ENCODE measurements around the gene CEP170.

Gene CEP170

DNA sequence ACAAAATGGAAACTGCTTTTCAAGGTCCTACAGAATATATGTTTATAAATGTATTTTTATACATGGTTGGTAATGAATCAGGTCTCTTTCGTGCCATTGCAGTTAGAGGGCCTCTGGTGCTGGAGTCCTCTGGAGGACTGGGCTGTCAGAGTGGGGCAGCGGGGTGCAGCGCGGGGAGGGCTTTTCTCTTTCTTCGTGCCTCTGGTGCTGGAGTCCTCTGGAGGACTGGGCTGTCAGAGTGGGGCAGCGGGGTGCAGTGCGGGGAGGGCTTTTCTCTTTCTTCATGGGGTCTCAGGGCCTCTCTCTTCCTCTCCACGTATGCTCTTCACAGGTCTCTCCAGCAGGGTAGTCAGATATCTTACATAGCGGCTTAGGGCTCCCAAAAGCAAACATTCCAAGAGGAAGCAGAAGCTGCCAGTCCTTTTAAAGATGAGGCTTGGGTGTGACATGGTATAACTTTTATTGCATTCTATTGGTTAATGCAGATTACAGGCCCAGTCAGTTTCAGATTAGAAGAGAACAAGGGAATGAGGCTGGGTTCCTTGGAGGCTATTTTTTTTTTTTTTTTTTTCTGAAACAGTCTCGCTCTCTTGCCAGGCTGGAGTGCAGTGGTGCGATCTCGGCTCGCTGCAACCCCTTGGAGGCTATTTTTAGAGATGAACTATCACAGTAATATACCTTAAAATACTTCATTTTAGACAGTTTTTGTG, 13.8 kb upstream of the CEP170 start:
- in situ Hi-C loops (cut with MboI; ENCODE audit: low sequenced_read_pairs): no loop called here

DNA sequence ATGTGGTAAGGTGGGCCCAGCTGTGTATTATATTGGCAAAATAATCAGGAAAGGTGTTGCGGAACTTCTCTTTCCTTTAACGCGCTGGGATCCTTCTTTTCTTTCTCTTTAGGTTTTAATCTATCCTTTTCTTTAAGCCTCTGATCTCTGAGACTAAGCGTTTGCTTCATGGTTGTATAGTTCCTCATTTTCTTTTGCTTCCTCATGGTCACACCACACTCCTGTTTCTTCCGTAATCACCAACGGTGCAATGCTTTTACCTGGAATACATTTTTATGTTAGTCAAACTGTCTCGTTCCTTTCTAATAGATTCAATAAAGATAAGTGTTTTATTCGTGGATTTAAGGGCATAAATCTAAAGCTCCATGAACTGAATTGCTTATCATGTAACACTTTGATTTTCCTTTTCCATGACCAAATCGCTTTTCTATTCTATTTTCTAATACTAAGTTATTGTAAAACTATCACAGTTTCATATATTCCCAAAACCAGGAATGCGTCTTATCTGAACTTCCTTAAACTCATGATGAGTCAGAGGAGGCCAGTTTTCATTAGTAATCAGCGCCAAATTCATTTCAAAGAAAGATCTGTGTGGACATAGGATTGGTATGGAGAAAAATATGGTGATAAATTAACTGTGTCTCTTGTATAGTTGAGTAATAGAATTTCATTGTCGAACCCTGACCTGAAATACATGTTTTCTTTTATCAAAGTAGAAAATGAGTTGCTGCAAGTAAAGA, 13.0 kb upstream of the CEP170 start:
- in situ Hi-C loops (cut with MboI; ENCODE audit: low sequenced_read_pairs): no loop called here

DNA sequence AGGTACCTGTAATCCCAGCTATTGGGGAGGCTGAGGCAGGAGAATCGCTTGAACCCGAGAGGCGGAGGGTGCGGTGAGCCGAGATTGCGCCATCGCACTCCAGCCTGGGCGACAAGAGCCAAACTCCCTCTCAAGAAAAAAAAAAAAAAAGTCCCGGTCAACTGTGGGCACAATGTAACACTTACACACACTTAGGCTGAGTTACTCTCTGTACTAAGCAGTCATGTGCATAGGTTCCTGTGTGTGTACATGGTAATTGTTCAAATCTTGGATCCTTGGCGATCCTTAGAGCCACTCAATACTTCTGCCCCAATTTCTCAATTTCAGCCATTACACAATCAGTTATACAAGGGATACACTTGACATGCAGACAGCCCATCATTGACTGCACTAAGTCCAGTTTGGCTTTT, 12.4 kb upstream of the CEP170 start:
- in situ Hi-C loops (cut with MboI; ENCODE audit: low sequenced_read_pairs): no loop called here

DNA sequence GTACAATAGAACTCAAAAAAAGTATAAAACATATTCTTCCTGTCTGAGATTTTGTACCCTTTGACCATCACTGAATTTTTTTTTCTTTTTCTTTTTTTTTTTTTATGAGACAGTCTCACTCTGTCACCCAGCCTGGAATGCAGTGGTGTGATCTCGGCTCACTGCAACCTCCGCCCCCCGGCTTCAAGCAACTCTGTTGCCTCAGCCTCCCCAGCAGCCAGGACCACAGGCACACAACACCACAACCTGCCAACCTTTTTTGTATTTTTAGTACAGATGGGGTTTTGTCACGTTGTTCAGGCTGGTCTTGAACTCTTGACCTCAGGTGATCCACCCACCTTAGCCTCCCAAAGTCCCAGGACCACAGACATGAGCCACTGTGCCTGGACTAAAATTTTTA, 11.2 kb upstream of the CEP170 start:
- in situ Hi-C loops (cut with MboI; ENCODE audit: low sequenced_read_pairs): no loop called here

DNA sequence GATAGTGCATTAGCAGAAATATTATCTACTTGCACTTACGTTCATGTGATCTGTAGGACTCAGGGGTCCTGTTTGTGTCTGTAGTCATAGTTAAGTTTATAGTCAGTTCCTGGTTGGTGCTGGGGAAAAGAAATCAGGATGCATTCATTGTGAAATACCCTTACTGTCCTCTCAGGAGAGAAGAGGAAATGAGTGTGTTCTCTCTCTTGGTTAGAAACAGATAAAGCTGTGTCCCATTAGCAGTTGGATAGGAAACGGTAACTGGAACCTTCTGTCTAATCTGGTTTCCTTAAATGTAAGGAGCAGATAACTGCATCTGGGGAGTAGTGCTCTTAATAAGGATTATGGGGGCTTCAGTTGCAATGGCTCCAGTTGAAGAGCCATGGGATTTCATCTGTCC, 9.6 kb upstream of the CEP170 start:
- in situ Hi-C loops (cut with MboI; ENCODE audit: low sequenced_read_pairs): no loop called here

DNA sequence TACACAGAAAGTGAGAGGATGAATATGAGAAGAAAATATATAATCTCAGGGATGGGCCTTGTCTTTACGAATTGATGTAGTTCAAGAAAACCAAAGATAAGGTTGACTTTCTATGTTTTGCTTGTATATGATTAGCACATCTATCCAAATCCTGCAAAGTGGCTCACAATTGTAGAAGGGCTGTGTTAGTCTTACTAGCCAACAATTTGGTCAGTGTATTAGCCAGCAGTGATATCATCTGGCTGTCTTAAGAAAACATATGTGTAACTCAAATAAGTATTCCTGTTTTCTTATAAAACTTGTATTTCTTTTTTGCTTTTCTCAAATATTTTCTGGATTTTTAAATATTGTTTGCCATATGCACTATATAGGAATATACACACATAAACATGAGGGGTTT, 6.3 kb upstream of the CEP170 start:
- in situ Hi-C loops (cut with MboI; ENCODE audit: low sequenced_read_pairs): no loop called here

DNA sequence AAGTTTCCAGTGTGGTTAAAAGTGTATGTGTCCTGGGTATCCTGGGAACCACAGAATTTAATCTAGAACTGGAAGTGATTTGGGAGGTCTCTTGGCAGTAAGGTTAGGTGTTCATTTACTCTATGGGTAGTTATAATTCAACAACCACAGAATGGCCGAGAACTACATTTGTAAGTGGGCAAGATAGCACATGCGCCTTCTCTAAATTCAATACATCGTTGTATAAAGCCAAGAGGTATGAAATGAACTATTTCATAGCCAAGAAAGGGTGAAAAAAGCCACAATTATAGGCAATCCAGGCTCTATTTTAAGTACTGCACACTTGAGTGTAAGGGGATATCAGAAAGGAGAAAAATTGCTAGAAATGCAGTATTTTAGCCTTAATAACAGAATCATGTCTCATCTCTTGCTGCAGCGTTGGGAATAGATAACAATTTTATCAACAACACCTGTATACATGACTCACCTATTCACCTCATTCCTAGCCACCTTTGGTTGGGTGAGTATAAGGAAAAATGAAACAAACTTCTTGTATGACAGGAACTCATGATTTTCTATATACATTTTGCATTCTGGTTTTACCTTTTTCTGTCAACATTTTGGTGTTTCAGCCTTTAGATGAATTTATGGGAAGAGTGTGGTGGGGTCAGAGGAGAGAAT, 5.3 kb upstream of the CEP170 start:
- in situ Hi-C loops (cut with MboI; ENCODE audit: low sequenced_read_pairs): no loop called here

DNA sequence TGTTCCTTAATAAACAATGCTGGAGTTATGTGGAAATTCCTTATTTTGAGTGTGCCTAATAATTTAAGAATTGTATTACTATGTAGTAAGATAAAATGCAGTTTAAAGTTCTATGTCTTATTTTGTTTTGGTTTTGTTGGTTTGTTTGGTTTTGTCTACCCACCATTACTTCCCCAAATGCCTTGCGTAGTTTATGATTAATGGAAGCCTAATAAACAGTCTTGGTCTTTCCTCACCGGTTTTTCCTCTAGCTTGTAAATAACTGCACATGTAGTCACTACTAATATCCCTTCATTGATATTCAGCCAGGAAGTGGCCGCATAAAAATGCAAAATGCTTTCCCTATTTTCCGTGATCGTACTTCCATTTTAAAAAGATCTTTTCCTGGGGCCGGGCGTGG, 3.6 kb upstream of the CEP170 start:
- in situ Hi-C loops (cut with MboI; ENCODE audit: low sequenced_read_pairs): no loop called here

DNA sequence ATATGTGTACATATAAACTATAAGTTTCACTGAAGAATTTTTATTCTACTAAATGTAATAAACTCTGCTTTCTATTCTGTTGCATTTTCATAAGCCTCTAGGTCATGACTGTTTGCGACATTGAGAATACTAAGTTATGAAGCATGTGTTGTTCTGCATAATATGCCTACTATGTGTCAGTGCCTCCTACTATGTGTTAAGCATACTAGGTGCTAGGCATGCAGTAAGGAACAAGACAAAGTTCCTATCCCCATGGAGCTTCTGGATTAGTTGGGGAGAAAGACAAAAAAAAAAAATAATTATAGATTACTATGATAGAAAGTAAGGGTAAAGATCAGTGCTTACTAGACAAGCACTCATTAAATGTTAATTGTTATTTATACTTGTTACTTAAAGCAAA, 2.1 kb upstream of the CEP170 start:
- in situ Hi-C loops (cut with MboI; ENCODE audit: low sequenced_read_pairs): no loop called here

DNA sequence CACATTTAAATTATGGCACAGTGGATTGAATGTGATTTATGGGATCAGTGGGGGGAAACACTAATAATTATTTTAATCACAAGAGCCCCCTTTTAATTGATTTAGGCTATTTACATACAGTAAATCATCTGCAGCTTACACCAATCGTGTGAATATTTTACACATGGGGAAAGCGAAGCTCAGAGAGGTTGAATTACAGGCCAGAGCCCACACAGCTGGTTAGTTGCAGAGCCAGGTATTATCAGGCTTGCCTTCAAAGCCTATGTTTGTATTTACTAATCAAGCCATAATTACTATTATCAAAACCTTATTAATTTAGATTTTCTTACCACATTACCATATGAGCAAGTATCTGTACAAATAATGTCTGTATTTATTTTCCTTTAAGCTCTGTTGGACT, 1.5 kb upstream of the CEP170 start:
- in situ Hi-C loops (cut with MboI; ENCODE audit: low sequenced_read_pairs): no loop called here

DNA sequence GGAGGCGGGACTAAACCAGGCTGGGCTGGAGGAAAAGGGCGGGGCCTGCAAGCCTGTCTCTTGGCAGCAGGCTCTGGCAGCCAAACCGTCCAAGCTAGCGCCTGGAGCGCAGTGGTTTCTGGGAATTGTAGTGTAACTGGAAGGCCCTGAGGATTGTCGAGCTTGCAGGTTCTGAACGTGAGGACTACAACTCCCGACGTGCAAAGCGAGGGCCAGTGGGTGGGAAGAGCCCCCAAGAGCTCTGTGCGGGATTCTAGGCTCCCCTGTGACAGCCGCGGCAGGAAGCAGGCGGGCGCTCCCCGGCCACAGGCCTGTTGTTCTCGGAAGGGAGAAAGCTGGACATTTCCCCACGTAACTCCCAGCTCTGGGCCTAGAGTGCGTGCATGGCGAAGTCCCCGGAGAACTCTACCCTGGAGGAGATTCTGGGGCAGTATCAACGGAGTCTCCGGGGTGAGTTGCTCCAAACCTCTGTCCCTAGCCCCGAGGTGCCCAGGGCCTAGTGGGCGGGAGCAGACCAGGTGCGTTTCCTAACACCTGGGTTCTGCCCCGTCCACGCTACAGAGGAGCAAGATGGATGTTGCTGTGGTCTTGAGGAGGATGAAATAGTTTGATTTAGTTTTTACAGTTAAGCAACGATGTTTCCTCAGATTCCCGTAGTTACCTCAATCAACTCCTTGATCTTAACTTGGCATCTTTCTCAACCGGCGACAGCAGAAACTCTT, 871 bp upstream of the CEP170 start, which contains the start of gene SDCCAG8:
TSS of gene SDCCAG8 (plus strand) at position 251 of the 722 bp plus-strand sequence. CDS start at position 384, 133 bp downstream.
- in situ Hi-C loops (cut with MboI; ENCODE audit: low sequenced_read_pairs): no loop called here

DNA sequence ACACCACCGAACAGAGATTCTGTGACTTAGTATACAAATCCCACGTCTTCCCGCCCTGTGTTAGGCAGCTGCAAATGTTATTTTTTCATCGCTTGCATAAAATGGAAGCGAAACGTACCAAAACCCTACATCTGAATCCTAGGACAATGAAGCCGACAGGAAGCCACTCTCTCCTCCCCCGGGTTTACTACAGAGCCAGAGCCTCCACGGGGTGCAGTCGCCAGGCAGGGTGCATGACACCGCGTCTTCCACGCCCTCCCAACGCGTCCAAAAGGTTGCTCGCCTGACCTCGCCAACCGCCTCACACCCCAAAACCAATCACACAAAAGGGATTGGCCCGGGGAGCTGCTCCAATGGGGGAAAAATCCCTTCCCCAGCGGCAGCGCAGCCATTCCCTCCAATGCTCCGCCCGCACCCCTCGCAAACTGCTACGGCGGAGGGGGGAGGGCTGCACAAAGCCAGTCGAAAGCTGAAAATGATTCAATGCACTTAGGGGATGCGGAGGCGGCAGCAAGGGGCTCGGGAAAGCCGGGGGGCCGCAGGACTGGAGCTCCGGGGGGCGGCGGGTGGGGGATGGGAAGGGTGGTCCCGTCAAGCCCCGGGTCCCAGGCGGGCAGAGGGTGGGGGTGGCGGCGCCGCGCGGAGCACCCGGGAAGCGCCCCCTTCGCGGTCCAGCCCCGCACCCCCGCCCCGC, 701 bp downstream of the CEP170 start:
- in situ Hi-C loops (cut with MboI; ENCODE audit: low sequenced_read_pairs): no loop called here

DNA sequence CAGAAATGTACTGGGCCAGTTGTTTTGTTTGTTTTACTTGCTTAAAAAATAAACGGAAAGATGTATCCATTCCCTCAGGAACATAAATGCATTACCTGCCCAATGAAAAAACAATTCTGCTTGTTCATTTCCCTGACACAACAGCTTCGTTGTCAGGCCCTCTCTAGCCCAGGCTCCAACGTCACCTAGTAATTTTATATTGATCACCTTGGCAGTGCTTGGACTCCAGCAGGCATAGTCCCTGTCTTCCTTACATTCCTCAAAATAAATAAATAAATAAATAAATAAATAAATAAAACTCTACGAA, 1.2 kb downstream of the CEP170 start:
- in situ Hi-C loops (cut with MboI; ENCODE audit: low sequenced_read_pairs): no loop called here

DNA sequence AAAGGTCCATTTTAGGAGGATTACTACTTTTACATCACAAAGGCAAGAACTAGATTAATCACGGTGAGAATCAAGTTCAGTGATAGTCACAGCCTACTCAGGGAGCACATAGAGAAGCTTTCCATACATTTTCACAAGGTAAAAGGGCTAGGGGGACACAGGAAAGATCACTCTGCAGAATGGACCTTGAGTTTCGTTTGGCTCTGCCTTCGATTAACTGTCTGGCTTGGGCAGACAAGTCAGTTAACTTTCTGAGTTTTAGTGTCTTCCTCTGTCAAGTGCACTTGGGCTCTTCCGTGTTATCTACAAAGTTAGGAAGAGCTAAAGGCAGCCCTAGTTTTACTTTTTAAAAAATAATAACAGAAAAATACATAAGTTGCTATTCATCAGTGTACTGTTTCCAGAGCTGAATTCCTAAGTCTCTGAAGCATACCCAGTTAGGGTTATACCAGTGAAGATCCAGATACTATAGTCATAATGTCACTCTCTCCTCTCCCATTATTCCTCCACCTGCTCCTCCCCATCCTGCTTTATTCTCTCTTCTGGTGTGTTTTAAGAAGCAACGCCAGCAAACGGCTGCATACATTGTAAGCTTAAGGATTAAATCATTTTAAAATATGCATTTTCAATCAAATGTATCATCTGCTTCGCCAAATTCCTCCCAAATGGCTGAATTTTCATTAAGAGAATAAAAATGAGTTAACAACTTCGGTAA, 1.7 kb downstream of the CEP170 start:
- in situ Hi-C loops (cut with MboI; ENCODE audit: low sequenced_read_pairs): no loop called here

DNA sequence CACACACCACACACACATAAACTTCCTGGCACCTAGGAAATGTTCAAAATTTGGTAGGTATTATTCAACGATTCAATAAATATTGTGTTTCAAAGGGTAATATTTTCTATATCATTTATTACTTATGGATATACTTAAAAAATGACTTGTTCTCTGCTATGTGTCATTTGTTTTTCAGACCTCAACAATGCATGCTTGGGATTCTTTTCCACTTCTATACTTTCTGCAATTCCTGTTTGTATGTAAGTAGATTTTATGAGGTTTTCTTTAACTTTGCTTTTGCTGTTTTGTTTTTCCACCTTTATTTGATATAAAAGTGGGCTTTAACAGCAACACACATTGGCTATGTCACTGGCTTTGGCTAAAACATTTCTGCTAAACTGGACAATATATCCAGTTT, 3.5 kb downstream of the CEP170 start:
- in situ Hi-C loops (cut with MboI; ENCODE audit: low sequenced_read_pairs): no loop called here

DNA sequence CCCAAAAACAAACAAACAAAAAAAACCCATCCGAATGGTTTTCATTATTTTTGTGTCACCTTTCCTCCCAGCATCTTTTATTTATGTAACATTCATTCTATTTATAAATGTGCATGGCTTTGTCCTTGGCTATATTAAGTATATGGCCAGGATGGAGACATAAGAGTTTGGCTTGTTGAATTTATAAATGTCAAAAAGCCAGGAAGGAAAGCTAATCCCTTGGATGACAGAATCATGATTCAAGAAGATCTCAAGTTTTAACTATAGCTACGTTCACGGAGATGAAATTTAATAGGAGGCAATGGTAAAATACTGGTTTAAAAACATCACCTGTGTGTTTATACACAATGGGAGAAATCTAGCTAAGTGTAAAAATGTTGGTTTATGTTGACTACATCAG, 5.0 kb downstream of the CEP170 start:
- in situ Hi-C loops (cut with MboI; ENCODE audit: low sequenced_read_pairs): no loop called here

DNA sequence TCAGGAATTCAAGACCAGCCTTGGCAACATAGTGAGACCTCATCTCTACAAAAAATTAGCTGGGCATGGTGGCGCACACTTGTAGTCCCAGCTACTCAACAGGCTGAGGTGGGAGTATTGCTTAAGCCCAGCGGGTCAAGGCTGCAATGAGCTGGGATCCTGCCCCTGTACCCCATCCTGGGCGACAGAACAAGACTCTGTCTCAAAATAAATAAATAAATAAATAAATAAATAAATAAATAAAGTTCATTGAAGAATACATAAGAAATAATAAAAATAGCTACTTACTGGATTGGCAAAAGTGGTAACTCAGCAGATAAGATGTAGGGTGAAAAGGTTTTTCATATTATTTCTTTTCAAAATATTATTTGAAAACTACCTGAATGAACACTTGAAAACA, 5.9 kb downstream of the CEP170 start:
- in situ Hi-C loops (cut with MboI; ENCODE audit: low sequenced_read_pairs): no loop called here

DNA sequence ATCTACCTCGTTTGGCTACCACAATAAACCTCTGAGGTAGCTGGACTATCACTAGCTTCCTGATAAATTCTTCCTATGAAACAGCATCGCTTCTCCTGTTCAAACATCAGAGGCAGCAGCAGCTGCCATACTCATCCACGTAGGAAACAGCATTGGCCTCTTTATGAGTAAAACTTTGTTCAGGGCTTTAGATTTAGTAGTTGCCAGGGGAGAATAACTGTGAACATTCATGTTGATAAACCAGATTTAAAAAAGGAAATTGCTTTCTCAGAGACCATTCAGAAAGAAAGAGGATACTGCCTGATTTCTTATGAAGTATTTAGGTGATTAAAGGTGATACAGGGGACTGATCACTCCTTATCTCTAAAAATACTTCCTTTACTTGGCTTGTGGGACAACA, 7.2 kb downstream of the CEP170 start:
- in situ Hi-C loops (cut with MboI; ENCODE audit: low sequenced_read_pairs): no loop called here

DNA sequence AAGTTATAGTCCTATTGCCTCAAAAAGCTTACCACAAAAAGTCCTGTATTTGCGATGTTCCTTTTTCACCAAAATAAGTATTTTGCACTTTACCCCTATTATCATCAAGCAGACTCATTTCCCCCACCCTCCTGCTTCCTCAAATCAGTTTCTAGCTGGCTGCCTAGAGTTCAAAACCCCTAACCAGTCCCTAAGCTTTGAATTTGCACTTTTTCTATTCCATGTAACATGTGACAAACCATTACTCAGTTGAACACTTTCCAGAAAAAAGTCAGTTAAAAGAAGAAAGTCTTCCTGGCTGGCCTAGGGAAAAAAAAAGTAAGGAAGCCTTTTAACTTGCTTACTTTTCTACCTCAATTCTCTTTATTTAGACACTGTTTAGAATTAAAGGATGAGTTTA, 8.2 kb downstream of the CEP170 start:
- in situ Hi-C loops (cut with MboI; ENCODE audit: low sequenced_read_pairs): no loop called here

DNA sequence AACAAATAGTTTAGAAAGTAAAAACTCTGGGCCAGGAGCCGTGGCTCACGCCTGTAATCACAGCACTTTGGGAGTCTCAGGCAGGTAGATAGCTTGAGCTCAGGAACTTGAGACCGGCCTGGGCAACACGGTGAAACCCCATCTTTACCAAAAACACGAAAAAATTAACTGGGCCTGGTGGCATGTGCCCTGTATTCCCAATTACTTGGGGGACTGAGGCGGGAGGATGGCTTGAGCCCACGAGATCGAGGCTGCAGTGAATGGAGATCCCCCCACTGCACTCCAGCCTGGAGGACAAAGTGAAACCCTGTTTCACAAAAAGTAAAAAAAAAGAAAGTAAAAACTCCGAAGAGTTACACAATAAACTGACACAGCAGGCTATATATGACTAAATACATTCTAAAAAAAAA, 10.6 kb downstream of the CEP170 start:
- in situ Hi-C loops (cut with MboI; ENCODE audit: low sequenced_read_pairs): no loop called here
